ENCODE results near the gene SPATA24. TPM values are rescaled to one million over a fixed set of nuclear protein-coding genes. Genes with fewer than 3 reads are reported as not detected.

The SPATA24 gene
- total RNA-seq, 4 donors from 2014 or later = 1.5 to 13.5 (median 6.3) TPM

DNA sequence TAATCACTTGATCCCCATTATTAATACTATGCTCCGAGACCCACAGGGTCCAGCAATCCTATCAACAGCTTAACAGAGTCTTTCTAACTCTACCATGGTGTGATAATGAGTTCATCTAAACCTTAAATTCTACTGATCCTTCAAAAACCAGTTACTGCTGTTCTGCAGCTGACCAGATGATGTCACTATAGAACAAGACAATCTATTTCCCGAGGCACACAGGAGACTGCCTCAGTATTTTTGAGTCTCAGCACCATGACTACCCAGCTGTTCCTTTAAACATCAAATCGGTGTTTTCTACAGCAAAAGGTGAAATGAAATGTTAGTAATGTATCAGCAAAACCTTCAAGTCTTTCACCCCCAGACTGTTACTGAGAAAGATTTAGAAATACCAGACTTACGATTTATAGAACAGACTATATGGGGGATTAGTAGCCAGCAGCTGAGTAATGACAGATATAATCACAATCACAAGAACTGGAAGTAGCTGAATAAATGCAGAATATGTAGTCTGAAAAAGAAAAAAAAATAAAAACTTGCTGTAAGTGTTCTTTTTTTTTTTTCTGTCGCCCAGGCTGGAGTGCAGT is 18.5 kb upstream of the SPATA24 start:
- Histone ChIP-seq H3K27me3 (no peaks in the 10 kb centered on the region), H3K4me1 (peaks cover 0 to 34% (median 5%) of the 10 kb centered on the region in 3 donors), H3K27ac (no peak overlapping the region), H3K4me3 (no peak overlapping the region), H3K36me3 (peaks cover 0 to 79% of the 10 kb centered on the region in 2 donors), H3K9me3 (no peaks in the 10 kb centered on the region)
- WGBS, 2 donors (ENCODE audit: low coverage in 1 of 2) = 34 to 37% methylated on average over 5 of the region's 5 CpGs
- no peak for TF ChIP-seq POLR2AphosphoS5 (IDR thresholded peaks at IDR 0.05)
- TF ChIP-seq, protein P1, sequence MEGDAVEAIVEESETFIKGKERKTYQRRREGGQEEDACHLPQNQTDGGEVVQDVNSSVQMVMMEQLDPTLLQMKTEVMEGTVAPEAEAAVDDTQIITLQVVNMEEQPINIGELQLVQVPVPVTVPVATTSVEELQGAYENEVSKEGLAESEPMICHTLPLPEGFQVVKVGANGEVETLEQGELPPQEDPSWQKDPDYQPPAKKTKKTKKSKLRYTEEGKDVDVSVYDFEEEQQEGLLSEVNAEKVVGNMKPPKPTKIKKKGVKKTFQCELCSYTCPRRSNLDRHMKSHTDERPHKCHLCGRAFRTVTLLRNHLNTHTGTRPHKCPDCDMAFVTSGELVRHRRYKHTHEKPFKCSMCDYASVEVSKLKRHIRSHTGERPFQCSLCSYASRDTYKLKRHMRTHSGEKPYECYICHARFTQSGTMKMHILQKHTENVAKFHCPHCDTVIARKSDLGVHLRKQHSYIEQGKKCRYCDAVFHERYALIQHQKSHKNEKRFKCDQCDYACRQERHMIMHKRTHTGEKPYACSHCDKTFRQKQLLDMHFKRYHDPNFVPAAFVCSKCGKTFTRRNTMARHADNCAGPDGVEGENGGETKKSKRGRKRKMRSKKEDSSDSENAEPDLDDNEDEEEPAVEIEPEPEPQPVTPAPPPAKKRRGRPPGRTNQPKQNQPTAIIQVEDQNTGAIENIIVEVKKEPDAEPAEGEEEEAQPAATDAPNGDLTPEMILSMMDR (IDR thresholded peaks at IDR 0.05) = peak; percentile 71 to 86 (median 80)
- TF ChIP-seq EP300 (IDR thresholded peaks at IDR 0.05) = no peak
- no peak for TF ChIP-seq POLR2A (IDR thresholded peaks at IDR 0.05)
- peak; percentile 71 for ATAC-seq

DNA sequence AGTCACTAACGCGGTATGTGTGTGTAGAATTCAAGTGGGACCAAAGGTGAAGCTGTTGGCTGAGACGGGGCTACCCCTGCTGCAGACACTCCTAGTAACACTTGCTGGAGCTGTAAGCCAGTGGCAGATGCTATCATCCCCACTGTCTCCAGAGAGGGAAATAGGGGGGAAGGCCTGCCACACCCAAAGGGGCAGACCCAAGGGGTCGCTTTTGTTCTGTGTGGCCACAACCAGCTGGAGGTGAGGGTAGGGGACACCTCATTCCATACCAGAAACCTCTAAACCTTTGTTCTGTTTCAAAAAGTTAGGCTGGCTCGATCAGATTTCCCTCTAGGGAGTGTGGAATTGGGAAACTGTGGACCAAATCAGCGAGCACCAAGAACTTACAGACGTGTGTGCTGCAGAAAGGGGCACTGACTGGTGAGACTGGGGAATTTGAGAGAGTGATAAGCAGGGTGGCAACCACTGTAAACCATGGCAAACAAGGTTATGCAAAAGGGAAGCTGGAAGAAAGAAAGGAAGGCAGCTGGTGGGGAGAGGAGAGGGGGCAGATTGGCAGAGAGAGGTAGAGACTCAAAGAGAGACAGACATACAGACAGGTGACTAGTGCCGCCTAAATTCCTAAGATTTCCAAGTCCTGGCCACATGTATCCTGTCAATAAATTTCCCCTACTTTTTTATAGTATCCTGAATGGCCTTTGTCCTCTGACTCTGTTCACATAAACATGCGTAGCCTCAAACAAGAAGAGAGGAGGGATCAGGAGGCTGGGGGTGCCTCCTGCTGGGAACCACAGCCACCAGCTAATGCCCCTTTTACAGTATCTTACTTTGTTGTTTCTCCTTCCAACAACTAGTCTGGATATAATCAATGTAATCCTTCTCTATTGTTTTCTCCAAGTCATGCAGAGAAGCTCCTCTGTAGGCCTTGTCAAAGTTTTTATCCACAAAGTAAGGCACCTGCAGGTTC is 15.6 kb upstream of the SPATA24 start:
- Histone ChIP-seq H3K36me3 (peaks cover 0 to 50% of the 10 kb centered on the region in 2 donors), H3K27me3 (no peaks in the 10 kb centered on the region), H3K4me1 (peaks cover 5 to 63% (median 26%) of the 10 kb centered on the region in 3 donors), H3K4me3 (no peak overlapping the region), H3K9me3 (no peaks in the 10 kb centered on the region), H3K27ac (peak overlapping the region in 3 of 4 donors; percentile 49 to 82 (median 72))
- no peak for ATAC-seq
- 61 to 66% methylated on average over 8 of the region's 9 CpGs for WGBS, 2 donors (ENCODE audit: low coverage in 1 of 2)
- TF ChIP-seq EP300 (IDR thresholded peaks at IDR 0.05) (no peak), POLR2AphosphoS5 (IDR thresholded peaks at IDR 0.05) (no peak), POLR2A (IDR thresholded peaks at IDR 0.05) (no peak)
- TF ChIP-seq, protein P1 (IDR thresholded peaks at IDR 0.05) = no peak

DNA sequence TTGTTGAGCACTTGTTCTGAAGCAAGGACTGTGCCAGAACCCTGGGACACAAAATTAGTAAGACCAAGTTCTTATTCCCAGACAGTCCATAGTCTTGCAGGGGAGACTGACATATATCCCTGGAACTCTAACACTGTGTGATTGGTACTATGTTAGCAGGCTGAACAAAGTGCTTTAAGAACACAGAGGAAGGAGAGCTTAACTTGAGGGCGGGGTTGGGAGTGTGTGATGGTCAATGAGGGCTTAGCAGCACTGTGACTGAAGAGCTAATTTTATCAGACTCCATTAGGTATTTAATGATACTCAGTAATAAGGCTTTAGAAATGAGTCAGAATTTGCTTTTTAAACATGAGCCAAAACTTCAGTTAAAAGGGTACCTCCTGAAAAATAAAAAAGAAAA is 14.9 kb upstream of the SPATA24 start:
- TF ChIP-seq EP300 (IDR thresholded peaks at IDR 0.05) (no peak), POLR2AphosphoS5 (IDR thresholded peaks at IDR 0.05) (no peak), POLR2A (IDR thresholded peaks at IDR 0.05) (no peak)
- TF ChIP-seq, protein P1 (IDR thresholded peaks at IDR 0.05) = no peak
- 71 to 90% methylated on average over 1 of the region's 1 CpG for WGBS, 2 donors (ENCODE audit: low coverage in 1 of 2)
- Histone ChIP-seq H3K27me3 (no peaks in the 10 kb centered on the region), H3K36me3 (peaks cover 0 to 43% of the 10 kb centered on the region in 2 donors), H3K27ac (peak overlapping the region in 3 of 4 donors; percentile 72 to 82 (median 76)), H3K9me3 (no peaks in the 10 kb centered on the region), H3K4me1 (peaks cover 5 to 70% (median 30%) of the 10 kb centered on the region in 3 donors), H3K4me3 (no peak overlapping the region)
- no peak for ATAC-seq

- TF ChIP-seq, protein P1 (IDR thresholded peaks at IDR 0.05) = no peak
- TF ChIP-seq POLR2AphosphoS5 (IDR thresholded peaks at IDR 0.05) = peak; percentile 79
- WGBS, 2 donors (ENCODE audit: low coverage in 1 of 2) = 25% methylated on average over 2 to 3 of the region's 4 CpGs
Measured at GRCh38 chr5:139417214-139417613, 13.3 kb upstream of the SPATA24 start.

More at GRCh38 chr5:139417214-139417613, 13.3 kb upstream of the SPATA24 start:
- Histone ChIP-seq H3K4me3 (no peak overlapping the region), H3K36me3 (peaks cover 0 to 45% of the 10 kb centered on the region in 2 donors), H3K27ac (peak overlapping the region; percentile 7 to 82 (median 78)), H3K9me3 (no peaks in the 10 kb centered on the region), H3K27me3 (no peaks in the 10 kb centered on the region), H3K4me1 (peaks cover 5 to 70% (median 30%) of the 10 kb centered on the region in 3 donors)
- peak; percentile 65 for ATAC-seq
